Fibroblast of pulmonary artery (primary cell): ENCODE data around the gene DLGAP3.
"Not testable (repeated sequence)": the region's sequence is repeated elsewhere in the genome, so short reads cannot be mapped to it uniquely, and the experiment has no call there.

Experiments
- DNase-seq: peaks from one replicate; pipeline ENCODE4 v3.0.0-alpha.2; 2010; ENCODE audit warnings: low read depth
- H3K4me3 ChIP-seq: replicated peaks from 2 replicates; pipeline ENCODE4 v1.5.1; 2011; ENCODE audit warnings: low read depth, mild to moderate bottlenecking, control low read depth, low read length, moderate library complexity
- CTCF ChIP-seq: IDR thresholded peaks from 2 replicates; pipeline ENCODE4 v1.5.1; 2011; ENCODE audit warnings: mild to moderate bottlenecking, control low read depth, low read length, inconsistent platforms; ENCODE audit errors: missing control alignments

DLGAP3 gene

GRCh38 chr1:34827341-34827941 lies 102.0 kb downstream of the DLGAP3 start:
- H3K4me3 ChIP-seq = no peak overlapping the region
- DNase-seq = no peak
- no peak for TF ChIP-seq CTCF

GRCh38 chr1:34825455-34826091 lies 103.9 kb downstream of the DLGAP3 start:
- no peak for DNase-seq
- TF ChIP-seq CTCF = no peak
- no peak overlapping the region for H3K4me3 ChIP-seq

GRCh38 chr1:34824817-34825454 lies 104.5 kb downstream of the DLGAP3 start:
- no peak overlapping the region for H3K4me3 ChIP-seq
- TF ChIP-seq CTCF = no peak
- DNase-seq = no peak

GRCh38 chr1:34822202-34822601 lies 107.2 kb downstream of the DLGAP3 start:
- DNase-seq = no peak
- no peak overlapping the region for H3K4me3 ChIP-seq
- no peak for TF ChIP-seq CTCF

- not testable (repeated sequence) for DNase-seq, H3K4me3 ChIP-seq
Observed at GRCh38 chr1:34818862-34819261, 110.6 kb downstream of the DLGAP3 start.

- H3K4me3 ChIP-seq = no peak overlapping the region
- no peak for TF ChIP-seq CTCF
- DNase-seq = no peak
Observed at GRCh38 chr1:34816778-34817177, 112.7 kb downstream of the DLGAP3 start.

- no peak overlapping the region for H3K4me3 ChIP-seq
- TF ChIP-seq CTCF = no peak
- DNase-seq = no peak
Observed at GRCh38 chr1:34816332-34816731, 113.1 kb downstream of the DLGAP3 start.
